Neuron (in vitro differentiated cells): ENCODE results near the gene CRABP2.

ENCODE experiments used
- H2AFZ ChIP-seq: one replicate; pipeline ENCODE4 v1.6.1; 2013; ENCODE audit warnings: low read depth, mild to moderate bottlenecking, inconsistent platforms, low read length, moderate library complexity
- H3K27me3 ChIP-seq: one replicate; pipeline ENCODE4 v1.6.1; 2013; ENCODE audit warnings: low read length; ENCODE audit not compliant: insufficient read depth
- H3K36me3 ChIP-seq: one replicate; pipeline ENCODE4 v1.6.1; 2013; ENCODE audit warnings: low read length; ENCODE audit not compliant: insufficient read depth
- H3K4me1 ChIP-seq: one replicate; pipeline ENCODE4 v1.6.1; 2013; ENCODE audit warnings: low read length; ENCODE audit not compliant: insufficient read depth
- H3K4me3 ChIP-seq: 2 replicates; pipeline ENCODE4 v1.5.1; 2013; ENCODE audit warnings: mild to moderate bottlenecking, low read length, moderate library complexity
- H3K9me3 ChIP-seq: one replicate; pipeline ENCODE4 v1.6.1; 2013; ENCODE audit warnings: low read length

The CRABP2 gene

DNA sequence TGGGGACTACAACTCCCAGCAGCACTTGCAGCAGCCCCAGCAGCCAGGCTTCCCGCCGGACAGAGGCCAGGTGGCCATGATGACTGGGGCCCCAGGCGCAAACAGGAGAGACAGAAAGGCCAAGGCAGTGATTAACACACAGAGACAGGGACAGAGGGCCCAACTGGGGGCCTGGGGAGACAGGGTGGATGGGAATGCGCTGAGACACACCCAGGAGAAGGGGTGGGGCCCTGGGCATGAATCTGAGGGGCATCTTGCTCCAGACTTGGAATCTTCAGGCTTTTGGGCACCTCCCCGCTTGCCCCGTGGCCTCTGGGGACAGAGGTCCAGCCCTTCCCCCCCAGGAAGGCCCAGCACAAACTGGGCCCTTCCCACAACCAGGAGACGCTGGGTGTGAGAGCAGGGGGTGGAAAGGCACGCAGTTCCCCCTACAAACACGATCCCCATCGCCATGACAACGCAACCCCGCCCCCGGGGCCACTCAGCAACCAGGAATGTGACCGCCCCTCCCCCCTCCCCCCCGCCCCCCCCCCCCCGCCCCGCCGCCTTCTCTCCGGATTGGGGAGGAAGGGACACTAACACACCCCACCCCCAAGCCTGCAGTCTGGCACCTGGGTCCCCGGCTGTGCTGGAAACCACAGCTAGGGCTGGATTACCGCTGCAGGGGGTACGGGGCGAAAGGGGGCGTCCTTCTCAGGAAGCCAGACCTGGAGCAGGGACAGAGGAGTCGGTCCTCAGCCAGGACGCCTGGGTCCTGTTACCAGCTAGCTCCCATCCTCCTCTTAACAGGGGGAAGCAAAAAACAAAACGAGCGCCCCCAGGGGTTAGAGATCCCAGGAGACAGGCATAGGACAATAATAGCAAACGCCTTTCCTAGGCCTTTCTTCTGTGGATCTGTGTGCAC lies 41.6 kb upstream of the CRABP2 start:
- H3K36me3 ChIP-seq = peaks cover 22% of the 10 kb centered on the region
- H3K4me1 ChIP-seq = peaks cover 47% of the 10 kb centered on the region
- H3K4me3 ChIP-seq = peak overlapping the region; percentile 47
- no peaks in the 10 kb centered on the region for H3K9me3 ChIP-seq
- H3K27me3 ChIP-seq = no peaks in the 10 kb centered on the region
- H2AFZ ChIP-seq = no peak overlapping the region

DNA sequence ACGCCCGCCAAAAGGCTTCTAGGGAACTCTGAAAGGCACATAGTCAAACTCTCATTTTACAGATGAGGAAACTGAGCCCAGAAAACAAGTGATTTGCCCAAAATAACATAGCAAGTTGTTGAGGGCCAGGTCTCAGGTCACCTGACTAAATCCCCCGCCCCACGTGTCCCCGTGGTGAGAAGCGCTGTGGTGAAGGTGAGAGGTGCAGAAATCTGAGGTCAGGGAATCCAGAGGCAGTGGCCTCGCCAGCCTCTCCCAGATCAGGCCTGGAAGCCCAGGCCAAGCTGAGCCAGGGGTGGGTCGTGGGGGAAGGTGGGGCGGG lies 41.0 kb upstream of the CRABP2 start:
- no peak overlapping the region for H2AFZ ChIP-seq
- peaks cover 53% of the 10 kb centered on the region for H3K4me1 ChIP-seq
- H3K36me3 ChIP-seq = peaks cover 26% of the 10 kb centered on the region
- H3K27me3 ChIP-seq = no peaks in the 10 kb centered on the region
- peak overlapping the region; percentile 47 for H3K4me3 ChIP-seq
- no peaks in the 10 kb centered on the region for H3K9me3 ChIP-seq

DNA sequence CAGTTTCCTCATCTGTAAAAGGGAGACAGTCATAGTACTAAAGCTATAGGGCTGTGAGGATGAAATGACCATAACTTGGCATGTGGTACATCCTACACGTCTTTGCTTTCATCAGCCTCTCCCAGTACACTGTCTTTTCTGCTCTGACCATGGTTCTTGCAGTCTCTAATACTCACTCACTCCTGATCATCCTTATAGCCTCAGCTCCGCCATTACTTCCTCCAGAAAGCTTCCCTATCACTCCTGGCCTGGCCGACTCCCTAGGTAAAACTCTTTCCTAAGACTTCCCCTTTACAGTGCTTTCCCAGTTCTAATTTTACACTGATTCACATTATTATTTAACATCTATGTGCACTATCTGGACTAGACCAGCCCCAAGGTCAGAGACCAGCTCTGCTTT lies 40.5 kb upstream of the CRABP2 start:
- no peak overlapping the region for H3K4me3 ChIP-seq
- H3K4me1 ChIP-seq = peaks cover 53% of the 10 kb centered on the region
- H2AFZ ChIP-seq = no peak overlapping the region
- H3K9me3 ChIP-seq = no peaks in the 10 kb centered on the region
- H3K27me3 ChIP-seq = no peaks in the 10 kb centered on the region
- peaks cover 26% of the 10 kb centered on the region for H3K36me3 ChIP-seq

DNA sequence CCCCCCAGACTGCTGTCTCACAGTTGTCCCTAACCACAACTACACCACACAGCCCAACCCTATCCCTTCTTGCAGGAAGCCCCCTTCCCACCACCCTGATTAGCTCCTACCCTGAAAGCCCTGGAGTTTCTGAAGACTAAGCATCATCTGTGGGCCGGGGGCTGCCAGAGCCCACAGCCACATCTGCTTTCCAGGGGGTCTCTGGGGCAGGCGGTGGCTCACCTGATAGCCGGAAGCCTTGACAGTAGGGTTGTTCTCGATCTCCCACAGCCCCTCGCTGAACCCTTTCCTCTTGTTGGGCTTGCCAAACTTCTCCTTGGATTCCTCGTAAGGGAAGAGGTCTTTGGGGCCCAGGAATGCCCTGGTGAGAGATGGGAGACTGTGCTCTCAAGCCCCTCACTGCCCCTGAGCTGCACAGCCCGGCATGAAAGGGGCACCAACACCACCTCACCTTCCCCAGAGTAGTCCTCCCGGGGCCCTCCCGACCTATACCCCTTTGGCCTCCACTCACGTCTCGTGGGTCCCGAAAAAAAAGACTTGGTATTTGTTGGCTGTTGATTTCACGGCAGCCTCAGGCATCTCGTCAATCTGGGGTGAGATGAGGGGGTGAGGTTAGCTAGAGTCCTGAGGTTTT lies 39.5 kb upstream of the CRABP2 start:
- Histone ChIP-seq H2AFZ (no peak overlapping the region), H3K4me3 (no peak overlapping the region), H3K4me1 (peaks cover 51% of the 10 kb centered on the region), H3K36me3 (peaks cover 26% of the 10 kb centered on the region), H3K9me3 (no peaks in the 10 kb centered on the region), H3K27me3 (no peaks in the 10 kb centered on the region)

- Histone ChIP-seq H3K4me1 (peaks cover 48% of the 10 kb centered on the region), H3K9me3 (no peaks in the 10 kb centered on the region), H3K36me3 (peaks cover 26% of the 10 kb centered on the region)
These were observed 39.0 kb upstream of the CRABP2 start for GRCh38 chr1:156744344-156744743.

DNA sequence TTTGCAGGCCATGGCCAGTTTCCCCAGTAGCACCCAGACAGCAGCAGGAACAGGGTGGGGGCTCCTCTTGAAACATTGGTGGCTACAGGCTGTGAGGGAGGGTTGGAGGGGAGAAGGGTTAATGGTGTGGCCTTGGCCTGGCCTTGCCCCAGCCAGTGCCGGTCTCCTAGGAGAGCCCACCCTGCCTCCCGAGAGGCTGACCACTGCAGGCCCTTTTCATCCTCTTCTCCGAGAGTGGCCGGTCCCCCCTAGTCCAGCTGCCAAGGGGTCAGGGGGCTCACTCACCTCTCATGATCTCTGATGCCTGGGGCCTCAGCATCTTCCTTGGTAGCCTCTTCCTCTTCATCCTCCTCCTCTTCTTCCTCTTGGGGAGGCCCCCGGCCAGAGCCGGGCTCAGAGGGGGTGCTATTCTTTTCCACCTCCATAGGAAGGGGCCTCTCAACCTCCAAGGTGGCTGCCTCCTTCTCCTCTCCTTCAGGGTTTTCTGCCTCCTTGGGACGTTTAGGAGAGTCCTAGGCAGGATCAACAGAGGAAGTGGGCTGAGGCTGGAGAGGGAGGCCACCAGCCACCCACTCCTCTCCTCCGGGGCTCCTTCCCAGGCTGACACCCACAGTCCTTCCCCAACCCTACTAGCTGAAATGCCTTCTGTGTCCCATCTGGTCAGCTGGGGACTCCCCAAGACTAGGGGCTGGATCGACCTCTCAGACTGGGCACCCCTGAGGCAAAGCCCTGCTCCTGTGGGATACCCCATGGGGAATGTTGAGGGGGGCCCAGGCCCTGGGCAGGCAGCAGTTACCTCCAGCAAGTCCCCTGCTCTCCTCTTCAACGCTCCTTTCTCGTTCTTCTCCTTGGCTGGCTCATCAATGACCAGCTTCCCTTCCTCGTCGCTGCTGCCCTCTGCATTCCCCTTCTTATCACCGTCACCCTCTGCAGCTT lies 38.3 kb upstream of the CRABP2 start:
- H3K4me3 ChIP-seq = no peak overlapping the region
- no peak overlapping the region for H2AFZ ChIP-seq
- peaks cover 41% of the 10 kb centered on the region for H3K4me1 ChIP-seq
- peaks cover 29% of the 10 kb centered on the region for H3K36me3 ChIP-seq
- no peaks in the 10 kb centered on the region for H3K9me3 ChIP-seq
- H3K27me3 ChIP-seq = no peaks in the 10 kb centered on the region

More at GRCh38 chr1:156744344-156744743, 39.0 kb upstream of the CRABP2 start:
- H3K27me3 ChIP-seq = no peaks in the 10 kb centered on the region
- H2AFZ ChIP-seq = no peak overlapping the region
- no peak overlapping the region for H3K4me3 ChIP-seq

GRCh38 chr1:156742801-156743200 lies 37.4 kb upstream of the CRABP2 start:
- Histone ChIP-seq H3K9me3 (no peaks in the 10 kb centered on the region), H3K4me1 (peaks cover 32% of the 10 kb centered on the region), H3K27me3 (no peaks in the 10 kb centered on the region), H3K4me3 (no peak overlapping the region), H3K36me3 (peaks cover 35% of the 10 kb centered on the region), H2AFZ (no peak overlapping the region)

- no peak overlapping the region for H3K4me3 ChIP-seq
- H2AFZ ChIP-seq = no peak overlapping the region
- H3K27me3 ChIP-seq = no peaks in the 10 kb centered on the region
- peaks cover 43% of the 10 kb centered on the region for H3K36me3 ChIP-seq
- H3K9me3 ChIP-seq = no peaks in the 10 kb centered on the region
- H3K4me1 ChIP-seq = peaks cover 26% of the 10 kb centered on the region
These were observed 36.6 kb upstream of the CRABP2 start for GRCh38 chr1:156742017-156742416.

DNA sequence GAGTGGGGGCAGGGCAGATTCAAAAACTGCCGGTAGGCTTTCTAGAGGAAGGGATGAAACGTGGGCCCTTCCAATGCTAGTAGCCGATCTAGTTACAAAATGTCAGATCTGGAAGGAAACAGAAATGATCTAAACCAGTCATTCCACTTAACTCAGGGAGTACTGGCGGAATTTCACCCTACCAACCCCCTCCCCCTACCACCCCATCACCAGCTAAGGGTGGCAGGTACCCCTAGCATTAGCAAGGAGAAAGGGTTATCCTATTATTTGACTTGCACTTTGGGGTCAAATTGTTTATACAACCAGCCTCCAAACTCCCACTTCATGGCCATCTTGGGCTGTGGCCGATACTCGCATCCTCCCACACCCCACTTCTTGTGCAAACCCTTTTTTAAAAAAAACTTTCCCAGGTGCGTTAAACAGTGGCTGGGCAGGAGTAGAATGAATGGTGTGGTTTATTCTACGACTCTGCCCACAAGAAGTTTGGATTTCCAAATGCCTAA lies 36.1 kb upstream of the CRABP2 start:
- H3K27me3 ChIP-seq = no peaks in the 10 kb centered on the region
- peaks cover 22% of the 10 kb centered on the region for H3K4me1 ChIP-seq
- H3K9me3 ChIP-seq = no peaks in the 10 kb centered on the region
- peak overlapping the region; percentile 13 for H3K4me3 ChIP-seq
- H3K36me3 ChIP-seq = peaks cover 48% of the 10 kb centered on the region
- H2AFZ ChIP-seq = no peak overlapping the region

DNA sequence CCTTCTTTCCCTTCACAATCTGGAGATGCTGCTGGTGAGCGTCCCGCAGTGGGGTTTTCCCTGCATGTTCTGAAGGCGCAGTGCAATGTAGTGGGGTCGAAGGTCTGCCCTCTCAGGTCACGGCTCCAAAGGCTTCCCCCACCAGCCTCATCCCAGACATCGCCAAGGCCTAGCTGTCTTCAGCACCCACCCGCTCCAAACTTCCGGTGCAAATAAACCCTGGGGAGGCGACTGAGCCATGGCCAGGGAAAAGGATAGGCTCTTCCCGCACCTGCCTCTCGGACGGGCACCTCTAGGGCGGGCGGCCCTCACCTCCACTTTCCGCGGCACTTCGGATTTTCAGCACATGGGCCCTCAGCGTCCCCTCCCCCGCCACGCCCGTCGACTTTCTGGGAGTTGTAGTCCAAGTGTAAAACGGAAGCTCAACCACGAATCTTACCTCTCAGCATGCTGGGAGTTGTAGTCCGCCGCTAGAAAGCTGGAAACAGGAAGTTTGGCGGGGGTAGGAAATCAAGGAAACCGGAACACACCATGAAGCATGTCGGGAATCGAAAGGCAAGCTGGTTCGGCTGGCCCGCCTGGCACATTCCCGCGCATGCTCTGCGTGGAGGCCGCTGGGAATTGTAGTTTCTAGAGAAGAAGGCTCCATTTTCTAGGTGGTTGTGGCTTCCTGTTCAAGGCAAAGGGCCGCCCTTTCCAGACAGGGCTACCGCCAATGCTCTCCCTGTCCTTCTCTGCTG lies 35.5 kb upstream of the CRABP2 start, which contains the start of gene MRPL24:
Gene MRPL24 (minus strand): TSS at position 348 of the 740 bp plus-strand sequence. CDS start 2,384 bp downstream, outside the sequence.
- peaks cover 16% of the 10 kb centered on the region for H3K4me1 ChIP-seq
- H3K36me3 ChIP-seq = peaks cover 53% of the 10 kb centered on the region
- H3K4me3 ChIP-seq = peak within 1 kb of the TSS; percentile 67
- H3K9me3 ChIP-seq = no peaks in the 10 kb centered on the region
- peak within 1 kb of the TSS; percentile 7 for H2AFZ ChIP-seq
- H3K27me3 ChIP-seq = no peaks in the 10 kb centered on the region

DNA sequence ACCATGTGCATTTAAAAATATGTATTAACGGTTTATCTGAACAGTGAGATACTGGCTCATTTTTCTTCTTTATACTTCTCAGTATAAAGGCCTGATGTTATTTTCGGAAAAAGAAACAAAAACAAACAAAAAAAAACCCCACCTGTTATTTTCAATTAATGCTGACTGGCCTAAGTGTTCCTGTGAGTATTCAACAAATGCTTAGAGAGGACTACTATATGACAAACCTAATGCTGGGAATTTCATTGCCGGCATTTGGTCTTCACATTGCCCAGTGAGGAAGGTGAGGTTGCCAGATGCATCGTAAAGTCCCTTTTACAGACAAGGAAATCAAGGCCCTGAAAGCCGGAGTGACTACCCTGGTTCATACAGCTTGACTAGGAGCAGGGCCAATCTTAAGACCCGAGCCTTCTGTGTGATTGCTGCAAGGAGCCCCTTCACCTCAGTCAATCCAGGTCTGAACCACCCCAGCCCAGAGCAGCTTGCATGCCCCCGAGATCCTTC lies 34.9 kb upstream of the CRABP2 start:
- no peaks in the 10 kb centered on the region for H3K9me3 ChIP-seq
- peak overlapping the region; percentile 67 for H3K4me3 ChIP-seq
- H3K27me3 ChIP-seq = no peaks in the 10 kb centered on the region
- H3K4me1 ChIP-seq = peaks cover 12% of the 10 kb centered on the region
- H3K36me3 ChIP-seq = peaks cover 53% of the 10 kb centered on the region
- peak overlapping the region; percentile 7 for H2AFZ ChIP-seq

- peaks cover 46% of the 10 kb centered on the region for H3K36me3 ChIP-seq
- H2AFZ ChIP-seq = no peak overlapping the region
- H3K27me3 ChIP-seq = no peaks in the 10 kb centered on the region
- H3K4me3 ChIP-seq = no peak overlapping the region
- no peaks in the 10 kb centered on the region for H3K9me3 ChIP-seq
- peaks cover 12% of the 10 kb centered on the region for H3K4me1 ChIP-seq
These were observed 33.5 kb upstream of the CRABP2 start for GRCh38 chr1:156738916-156739315.
